CD14-positive monocyte (primary cell): ENCODE measurements around the gene WDR35. TPM values are rescaled to one million over a fixed set of nuclear protein-coding genes. Genes with fewer than 3 reads are reported as not detected.

Experiments used
- DNase-seq, 3 donors: peaks; one replicate each; pipeline ENCODE4 v3.0.0-alpha.2; 2011 to 2022
- H2AFZ ChIP-seq: 2 replicates; pipeline ENCODE4 v1.6.0; 2012; ENCODE audit warnings: mild to moderate bottlenecking, low read depth, low read length, inconsistent platforms; ENCODE audit not compliant: insufficient read depth, poor library complexity, severe bottlenecking
- H3K27ac ChIP-seq, 2 donors: 1 replicate in 1 of 2; 2 replicates in 1 of 2; pipeline ENCODE4 v1.5.1; 2012 to 2013; ENCODE audit warnings: low read length in 2 of 2, control low read depth in 1 of 2, inconsistent platforms in 1 of 2, low read depth in 1 of 2, mild to moderate bottlenecking in 1 of 2
- H3K27me3 ChIP-seq, 2 donors: one replicate each; pipeline versions ENCODE4 v1.6.0 to v1.6.1; 2011 to 2013; ENCODE audit warnings: low read length in 2 of 2; ENCODE audit not compliant: control insufficient read depth in 2 of 2, insufficient read depth in 2 of 2
- H3K36me3 ChIP-seq, 2 donors: replicated peaks in 1 of 2; 1 replicate in 1 of 2; 2 replicates in 1 of 2; pipeline versions ENCODE4 v1.5.1 to v1.6.1; 2012 to 2013; ENCODE audit warnings: low read length in 2 of 2, control low read depth in 1 of 2, inconsistent platforms in 1 of 2, mild to moderate bottlenecking in 1 of 2; ENCODE audit not compliant: insufficient read depth in 2 of 2, control insufficient read depth in 1 of 2
- H3K4me1 ChIP-seq, 2 donors: 1 replicate in 1 of 2; 2 replicates in 1 of 2; pipeline versions ENCODE4 v1.5.1 to v1.6.1; 2012 to 2013; ENCODE audit warnings: low read length in 2 of 2, control low read depth in 1 of 2, inconsistent platforms in 1 of 2, mild to moderate bottlenecking in 1 of 2, moderate library complexity in 1 of 2; ENCODE audit not compliant: insufficient read depth in 2 of 2, control insufficient read depth in 1 of 2
- H3K4me2 ChIP-seq: replicated peaks from 2 replicates; pipeline ENCODE3; 2012; ENCODE audit warnings: low read length, moderate library complexity, mild to moderate bottlenecking; ENCODE audit not compliant: poor library complexity, severe bottlenecking; ENCODE audit errors: extremely low read depth
- H3K4me3 ChIP-seq, 3 experiments: fragments of 200-600 bp in 1 of 3; sonication (generic) in 1 of 3; replicated peaks in 1 of 3; 1 replicate in 2 of 3; 2 replicates in 1 of 3; pipeline ENCODE4 v1.5.1; 2011 to 2013; ENCODE audit warnings: low read length in 3 of 3, mild to moderate bottlenecking in 3 of 3, control low read depth in 2 of 3, low read depth in 2 of 3, inconsistent platforms in 1 of 3, moderate library complexity in 1 of 3
- H3K79me2 ChIP-seq: 2 replicates; pipeline ENCODE4 v1.6.0; 2012; ENCODE audit warnings: mild to moderate bottlenecking, control low read depth, inconsistent platforms, low read length, moderate library complexity; ENCODE audit not compliant: insufficient read depth
- H3K9ac ChIP-seq: 2 replicates; pipeline ENCODE4 v1.6.0; 2017; ENCODE audit warnings: low read length, mild to moderate bottlenecking; ENCODE audit not compliant: insufficient read depth, poor library complexity, severe bottlenecking
- H3K9me3 ChIP-seq, 2 donors: replicated peaks in 1 of 2; 1 replicate in 1 of 2; 2 replicates in 1 of 2; pipeline versions ENCODE4 v1.5.1 to v1.6.1; 2012 to 2013; ENCODE audit warnings: low read length in 2 of 2, control low read depth in 1 of 2; ENCODE audit not compliant: control insufficient read depth in 1 of 2, insufficient read depth in 1 of 2
- H4K20me1 ChIP-seq: 2 replicates; pipeline ENCODE4 v1.6.0; 2012; ENCODE audit warnings: mild to moderate bottlenecking, low read length, control low read depth, moderate library complexity; ENCODE audit not compliant: insufficient read depth
- H3K27ac Mint-ChIP-seq, 7 donors: one replicate each; pipeline ENCODE4 v1.8.0; 2020; ENCODE audit warnings: mild to moderate bottlenecking in 7 of 7, mixed read lengths in 7 of 7, moderate library complexity in 6 of 7, inconsistent platforms in 2 of 7
- H3K27me3 Mint-ChIP-seq, 3 donors: one replicate each; pipeline ENCODE4 v1.8.0; 2021 to 2022; ENCODE audit warnings: low read depth in 3 of 3, mild to moderate bottlenecking in 3 of 3, mixed read lengths in 3 of 3, moderate library complexity in 3 of 3, inconsistent platforms in 1 of 3
- H3K36me3 Mint-ChIP-seq, 2 donors: one replicate each; pipeline ENCODE4 v1.8.0; 2020; ENCODE audit warnings: mixed read lengths in 2 of 2, inconsistent platforms in 1 of 2, mild to moderate bottlenecking in 1 of 2
- H3K4me1 Mint-ChIP-seq: one replicate; pipeline ENCODE4 v1.8.0; 2020; ENCODE audit warnings: mild to moderate bottlenecking, mixed read lengths
- H3K4me3 Mint-ChIP-seq, 2 donors: one replicate each; pipeline ENCODE4 v1.8.0; 2020; ENCODE audit warnings: mild to moderate bottlenecking in 2 of 2, mixed read lengths in 2 of 2, moderate library complexity in 1 of 2
- H3K9me3 Mint-ChIP-seq, 7 donors: one replicate each; pipeline ENCODE4 v1.8.0; 2020 to 2022; ENCODE audit warnings: mixed read lengths in 7 of 7, mild to moderate bottlenecking in 6 of 7, moderate library complexity in 6 of 7, inconsistent platforms in 2 of 7
- CTCF ChIP-seq: fragments of 200-600 bp; IDR thresholded peaks from one replicate; pipeline ENCODE4 v1.8.0; 2022; ENCODE audit warnings: antibody characterized with exemption, mild to moderate bottlenecking
- WGBS: methylation state at CpG from one replicate; pipeline ENCODE4 v1.1.5; 2013; ENCODE audit warnings: missing lambda C conversion rate; ENCODE audit not compliant: insufficient coverage; 5-methylcytosine and 5-hydroxymethylcytosine counted together
- intact Hi-C, 2 donors: fragments of 100-400 bp; cut with micrococcal nuclease; formaldehyde crosslinking; loops; one replicate each; pipeline versions ENCODE4 v1.15.0 to v1.15.1; 2023
- polyA plus RNA-seq, 3 donors: library from polyadenylated mRNA; depleted of rRNA in 1 of 3; unstranded in 2 of 3; stranded (reverse) in 1 of 3; fragments of 300-500 nt in 2 of 3; fragments of >200 nt in 1 of 3; fragmentation: Illumina TruSeq in 2 of 3; gene quantifications; 1 replicate in 2 of 3; 2 replicates in 1 of 3; pipeline ENCODE4 v1.2.3, GENCODE V29; 2012 to 2021

The WDR35 gene
- polyA plus RNA-seq, 3 donors, result 0.28 to 1.0 (median 0.67) TPM

- Mint-ChIP-seq H3K4me3 (no peak overlapping the region), H3K27me3 (no peaks in the 10 kb centered on the region), H3K9me3 (no peaks in the 10 kb centered on the region), H3K27ac (peak overlapping the region in 1 of 7 donors; percentile 3), H3K4me1 (no peaks in the 10 kb centered on the region), H3K36me3 (peaks cover 0 to 3% of the 10 kb centered on the region in 2 donors)
- Histone ChIP-seq H3K4me2 (no peak overlapping the region), H4K20me1 (no peaks in the 10 kb centered on the region), H3K9me3 (no peaks in the 10 kb centered on the region), H3K4me3 (no peak overlapping the region), H3K36me3 (no peaks in the 10 kb centered on the region), H3K79me2 (no peaks in the 10 kb centered on the region), H2AFZ (no peak overlapping the region), H3K4me1 (no peaks in the 10 kb centered on the region), H3K27me3 (no peaks in the 10 kb centered on the region), H3K9ac (no peak overlapping the region), H3K27ac (no peak overlapping the region)
- no peak for DNase-seq
- no CpG with 5 or more reads among the region's 1 CpG for WGBS
- no peak for TF ChIP-seq CTCF
- intact Hi-C loops, result no loop called here
Measured at GRCh38 chr2:19963386-19963785, 26.5 kb downstream of the WDR35 start.

GRCh38 chr2:19955544-19956422, 34.1 kb downstream of the WDR35 start:
- H3K27ac Mint-ChIP-seq, result peak overlapping the region in 1 of 7 donors; percentile 33
- no peaks in the 10 kb centered on the region for H3K36me3 Mint-ChIP-seq
- Histone ChIP-seq H3K4me2 (no peak overlapping the region), H3K4me3 (no peak overlapping the region), H2AFZ (no peak overlapping the region), H3K9ac (no peak overlapping the region), H3K27me3 (no peaks in the 10 kb centered on the region), H3K27ac (no peak overlapping the region), H3K36me3 (no peaks in the 10 kb centered on the region), H3K79me2 (no peaks in the 10 kb centered on the region), H3K9me3 (no peaks in the 10 kb centered on the region), H3K4me1 (no peaks in the 10 kb centered on the region), H4K20me1 (no peaks in the 10 kb centered on the region)
- H3K27me3 Mint-ChIP-seq, result peaks cover 0 to 2% (median 0%) of the 10 kb centered on the region in 3 donors
- H3K4me1 Mint-ChIP-seq, result no peaks in the 10 kb centered on the region
- H3K9me3 Mint-ChIP-seq, result no peaks in the 10 kb centered on the region
- intact Hi-C loops, result loop anchor here (5.0 kb wide), 2 partner anchors 137 to 142 kb away; no protein-coding TSS in a partner anchor
- peak; percentile 86 for TF ChIP-seq CTCF
- peak; percentile 33 to 54 (median 50) for DNase-seq
- no peak overlapping the region for H3K4me3 Mint-ChIP-seq
- WGBS, result no CpG with 5 or more reads among the region's 6 CpGs
